GM21786 (cell line): ENCODE data around the gene SPATA33.

Experiments
- ATAC-seq: cut with Tn5 transposase; IDR thresholded peaks from one replicate; pipeline ENCODE4 v1.9.1; 2021; ENCODE audit not compliant: unreplicated experiment

The SPATA33 gene

DNA sequence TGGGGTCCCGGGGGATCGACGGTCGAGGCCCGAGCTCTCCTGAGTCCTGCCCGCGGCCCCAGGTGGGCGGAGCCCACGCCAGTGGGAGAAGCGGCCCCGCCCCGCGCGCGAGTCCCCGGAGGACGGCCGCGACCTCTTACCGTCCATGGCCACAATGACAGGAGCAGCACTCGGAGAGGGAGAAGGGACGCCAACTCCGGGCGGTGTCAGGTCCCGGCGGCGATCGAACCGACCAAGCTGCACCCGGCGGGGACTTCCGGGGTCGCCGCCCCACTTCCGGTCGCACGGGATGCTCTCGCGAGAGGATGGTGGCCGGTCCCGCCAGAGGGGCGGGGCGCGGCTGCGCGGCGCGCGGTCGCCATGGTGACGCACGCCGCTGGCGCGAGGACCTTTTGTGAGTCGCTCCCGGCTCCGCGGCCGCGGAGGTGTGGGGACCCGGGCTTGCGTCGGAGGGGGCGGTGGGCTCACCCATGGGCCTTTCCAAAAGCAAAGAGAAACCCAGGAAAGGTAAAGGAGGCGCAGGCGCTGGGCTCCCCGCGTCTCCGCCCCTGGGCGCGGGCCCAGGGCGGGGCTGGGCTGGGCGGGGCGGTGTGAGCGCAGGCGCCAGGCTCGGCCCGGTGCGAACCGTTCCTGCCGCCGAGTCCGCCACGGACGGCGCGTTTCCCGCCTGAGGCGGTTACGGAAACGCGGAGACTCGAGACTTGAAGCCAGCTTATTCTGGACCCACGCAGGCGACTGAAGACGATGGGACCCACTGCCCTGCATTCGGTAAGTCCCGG lies at the start of gene SPATA33, which contains the start of gene CHMP1A:
TSS of gene SPATA33 (plus strand) at position 395 of the 779 bp plus-strand sequence. CDS start at position 471, 76 bp downstream.
TSS of gene CHMP1A (minus strand) at position 267 of the 779 bp plus-strand sequence. CDS start at position 147, 120 bp downstream.
- peak; percentile 90 for ATAC-seq

DNA sequence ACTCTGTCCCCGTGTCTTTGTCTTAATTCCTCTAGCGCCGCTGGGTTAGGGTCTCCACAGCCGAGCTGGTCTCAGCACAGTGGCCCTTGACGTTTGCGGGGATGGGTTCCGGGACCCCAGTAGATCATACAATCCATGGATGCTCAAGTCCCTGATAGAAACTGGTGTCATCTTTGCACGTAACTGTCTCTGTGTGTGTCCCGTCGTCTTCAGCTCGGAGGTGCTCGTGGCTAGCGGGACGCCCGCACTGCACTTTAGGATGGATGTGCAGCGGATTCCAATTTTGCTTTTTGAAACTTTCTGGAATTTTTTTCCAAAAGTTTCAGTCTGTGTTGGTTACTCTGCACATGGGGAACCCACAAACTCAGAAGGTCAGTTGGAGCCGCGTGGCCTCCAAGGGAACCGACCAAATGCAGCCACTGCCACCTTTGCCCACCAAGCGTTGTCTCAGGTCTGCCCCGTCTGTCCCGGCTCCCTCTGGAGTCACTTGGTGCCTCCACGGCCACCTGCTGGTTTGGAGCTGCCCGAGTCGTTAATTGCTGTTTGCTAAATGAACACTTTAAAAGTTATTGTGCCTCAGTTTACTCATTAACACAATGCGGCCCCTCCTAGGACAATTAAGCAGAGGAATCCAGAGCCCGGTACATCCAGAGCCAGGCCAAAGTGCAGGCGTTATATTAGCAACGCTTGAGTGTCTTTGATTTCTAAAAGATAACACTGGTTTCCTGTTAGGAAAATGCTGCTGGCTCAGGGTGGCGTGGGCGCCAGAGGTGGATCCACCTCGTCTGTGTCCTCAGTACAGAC lies 49.5 kb upstream of the SPATA33 start:
- ATAC-seq: no peak

DNA sequence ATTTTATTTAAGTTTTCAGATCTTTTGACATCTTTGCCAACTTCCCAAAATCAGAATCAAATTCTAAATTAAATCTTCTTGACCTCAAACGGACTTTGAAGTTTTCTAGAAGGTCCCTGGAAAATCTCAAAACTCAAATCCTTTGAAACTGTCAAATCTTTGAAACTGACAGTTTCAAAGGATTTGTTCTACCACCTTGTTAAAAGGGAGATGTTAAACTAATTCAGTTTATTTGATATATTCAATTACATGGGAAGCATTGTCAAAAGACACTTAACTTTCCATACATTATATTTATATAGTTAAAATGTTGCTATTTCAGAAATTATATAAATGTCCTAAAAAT lies 47.6 kb upstream of the SPATA33 start:
- ATAC-seq: no peak

DNA sequence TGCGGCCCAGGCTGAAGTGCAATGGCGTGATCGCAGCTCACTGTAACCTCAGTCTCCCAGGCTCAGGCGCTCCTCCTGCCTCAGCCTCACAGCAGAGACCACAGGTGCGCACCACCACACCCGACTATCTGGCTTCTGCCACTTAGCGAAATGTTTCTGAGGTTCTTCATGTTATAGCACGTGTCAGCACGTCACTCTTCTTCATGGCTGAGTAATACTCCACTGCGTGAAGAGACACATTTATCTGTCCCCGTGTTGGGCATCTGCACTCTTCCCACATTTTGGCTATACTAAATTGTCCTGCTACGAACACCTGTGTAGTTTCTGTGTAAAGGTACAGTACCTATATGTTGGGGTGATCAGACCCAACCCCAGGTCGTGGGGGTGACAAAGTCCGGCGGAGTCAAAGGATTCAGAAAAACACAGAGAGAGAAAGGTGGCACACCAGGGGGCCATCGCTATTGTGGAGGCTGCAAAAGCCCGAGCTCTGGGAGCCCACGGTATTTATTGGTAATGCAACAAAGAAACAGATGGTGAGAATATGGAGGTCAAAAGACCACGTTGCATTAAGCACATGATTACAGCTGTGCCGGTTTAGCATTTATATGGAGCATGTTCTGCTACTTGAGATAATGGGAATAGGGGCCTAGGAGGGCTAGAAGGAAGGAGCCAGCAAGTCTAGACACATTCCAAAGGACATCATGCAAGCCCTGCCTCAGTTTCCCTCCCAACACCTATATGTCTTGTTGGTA lies 45.0 kb upstream of the SPATA33 start:
- ATAC-seq: no peak

DNA sequence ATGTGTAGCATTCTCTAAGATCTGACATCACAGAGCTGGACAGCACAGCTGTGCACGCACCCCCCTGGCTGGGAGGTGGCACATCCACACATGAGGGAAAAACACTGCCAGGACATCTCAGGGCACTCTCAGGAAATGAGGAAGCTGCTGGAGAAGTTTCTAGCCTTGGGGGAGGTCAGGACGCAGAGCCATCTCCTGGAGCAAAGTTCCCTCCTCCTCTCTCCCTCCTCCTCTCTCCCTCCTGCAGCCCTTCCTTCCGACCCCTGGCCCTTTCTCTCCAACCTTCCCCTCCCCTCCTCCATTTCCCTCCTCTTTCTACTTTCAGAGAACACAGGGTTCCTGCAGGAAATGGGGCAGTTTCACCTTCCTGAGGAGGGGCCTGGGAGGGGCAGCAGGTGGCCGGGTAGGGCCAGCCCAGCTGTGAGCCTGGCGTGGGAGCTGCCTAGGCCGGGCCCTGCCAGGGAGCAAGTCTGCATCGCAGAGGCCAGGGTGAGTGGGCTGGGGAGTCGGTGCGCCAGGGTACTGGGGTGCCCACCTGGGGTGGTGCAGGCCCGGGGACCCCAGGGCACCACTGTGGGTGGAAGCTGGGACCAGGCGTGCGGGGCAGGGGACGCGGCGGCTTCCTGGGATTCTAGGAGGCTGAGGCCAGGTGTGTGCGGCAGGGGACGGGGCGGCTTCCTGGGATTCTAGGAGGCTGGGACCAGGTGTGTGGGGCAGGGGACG lies 44.2 kb upstream of the SPATA33 start, which contains the start of gene DPEP1:
TSS of gene DPEP1 (plus strand) at position 412 of the 723 bp plus-strand sequence. CDS start 16,769 bp downstream, outside the sequence.
- no peak for ATAC-seq

DNA sequence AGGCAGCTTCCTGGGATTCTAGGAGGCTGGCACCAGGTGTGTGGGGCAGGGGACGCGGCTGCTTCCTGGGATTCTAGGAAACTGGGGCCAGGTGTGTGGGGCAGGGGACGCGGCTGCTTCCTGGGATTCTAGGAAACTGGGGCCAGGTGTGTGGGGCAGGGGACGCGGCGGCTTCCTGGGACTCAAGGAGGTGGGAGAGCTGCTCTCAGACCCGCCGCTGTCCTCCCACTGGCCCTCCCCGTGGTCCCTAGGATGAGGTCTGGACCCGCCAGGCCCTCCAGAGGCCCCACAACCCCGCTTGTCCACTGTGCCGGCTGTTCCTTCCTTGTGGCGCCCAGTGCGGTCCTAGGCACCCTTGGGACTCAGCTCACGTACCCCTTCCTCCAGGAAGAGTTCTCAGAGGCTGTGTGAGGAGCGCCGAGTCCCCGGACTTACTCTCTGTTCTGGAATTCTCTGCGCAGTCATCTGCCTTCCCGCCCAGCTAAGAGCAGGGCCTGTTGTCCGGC lies 43.6 kb upstream of the SPATA33 start:
- ATAC-seq: no peak

DNA sequence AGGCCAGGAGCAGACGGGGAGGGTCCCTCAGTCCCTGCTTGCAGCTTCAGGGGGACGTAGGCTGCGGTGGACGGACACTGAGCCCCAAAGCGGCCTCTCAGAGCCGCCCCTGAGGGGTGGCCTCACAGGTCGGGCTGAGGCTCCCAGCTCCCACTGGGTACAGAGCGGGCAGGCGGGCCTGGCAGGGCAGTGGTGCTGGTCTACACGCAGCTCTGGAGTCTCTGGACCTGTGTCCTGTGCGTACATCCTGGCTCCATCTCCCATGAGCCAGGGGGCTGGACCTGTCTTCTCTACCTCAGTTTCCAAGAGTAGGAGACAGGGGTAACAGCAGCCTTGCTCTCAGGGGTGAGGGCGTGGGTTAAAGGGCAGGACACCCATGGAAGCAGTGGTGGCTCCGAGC lies 42.5 kb upstream of the SPATA33 start:
- no peak for ATAC-seq

DNA sequence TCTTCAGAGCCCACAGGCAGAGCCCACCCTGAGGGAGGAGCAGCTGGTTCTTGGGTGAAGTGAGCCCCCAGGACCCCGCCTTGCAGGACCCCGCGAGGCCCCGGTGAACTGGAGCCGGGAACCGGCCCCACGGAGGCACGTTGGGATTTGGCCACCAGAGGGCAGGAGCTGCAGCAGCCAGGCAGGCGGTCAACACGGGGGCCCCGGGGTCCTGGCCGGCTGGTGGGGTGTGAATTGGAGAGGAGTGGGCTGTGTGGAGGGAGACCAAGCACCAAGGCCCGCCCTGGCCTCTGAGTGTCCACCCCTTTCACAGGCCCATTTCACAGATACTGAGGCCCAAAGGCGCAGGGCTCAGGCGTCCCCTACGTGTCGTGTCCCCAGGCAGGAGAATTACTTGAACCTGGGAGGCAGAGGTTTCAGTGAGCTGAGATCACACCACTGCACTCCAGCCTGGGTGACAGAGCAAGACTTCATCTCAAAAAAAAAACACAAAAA lies 42.0 kb upstream of the SPATA33 start:
- no peak for ATAC-seq

DNA sequence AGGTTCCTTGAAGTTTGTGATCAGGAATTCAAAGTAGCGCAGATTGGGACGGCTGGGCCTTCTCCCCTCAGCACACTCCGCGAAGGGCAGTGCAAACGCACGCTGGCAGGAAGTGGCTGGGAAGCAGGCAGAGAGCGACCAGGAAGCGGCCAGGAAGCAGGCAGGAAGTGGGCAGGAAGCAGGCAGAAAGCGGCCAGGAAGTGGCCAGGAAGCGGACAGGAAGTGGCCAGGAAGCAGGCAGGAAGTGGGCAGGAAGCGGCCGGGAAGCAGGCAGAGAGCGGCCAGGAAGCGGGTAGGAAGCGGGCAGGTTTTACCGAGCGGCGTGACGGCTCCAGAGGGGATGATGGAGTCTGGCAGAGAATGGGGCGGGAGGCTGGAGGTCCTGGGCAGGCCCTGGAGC lies 41.0 kb upstream of the SPATA33 start:
- ATAC-seq: no peak

DNA sequence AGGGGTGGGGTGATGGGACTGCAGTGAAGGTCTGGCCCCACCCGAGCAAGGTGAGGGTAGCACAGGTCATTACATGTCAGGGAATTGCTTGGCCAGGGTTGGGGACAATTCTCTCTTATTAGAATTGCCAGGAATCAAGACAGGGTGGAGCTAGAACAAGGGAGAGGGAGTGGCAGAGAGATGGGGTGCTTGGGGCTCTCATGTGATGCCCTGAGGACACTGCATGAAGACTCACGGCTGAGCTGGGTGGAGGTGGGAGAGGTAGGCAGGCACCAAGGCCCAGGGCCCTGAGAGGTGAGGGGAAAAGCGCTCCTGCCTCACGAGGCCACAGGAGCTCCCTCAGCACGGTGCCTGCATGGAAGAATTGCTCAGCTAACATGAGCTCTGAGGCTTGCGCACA lies 40.6 kb upstream of the SPATA33 start:
- no peak for ATAC-seq

DNA sequence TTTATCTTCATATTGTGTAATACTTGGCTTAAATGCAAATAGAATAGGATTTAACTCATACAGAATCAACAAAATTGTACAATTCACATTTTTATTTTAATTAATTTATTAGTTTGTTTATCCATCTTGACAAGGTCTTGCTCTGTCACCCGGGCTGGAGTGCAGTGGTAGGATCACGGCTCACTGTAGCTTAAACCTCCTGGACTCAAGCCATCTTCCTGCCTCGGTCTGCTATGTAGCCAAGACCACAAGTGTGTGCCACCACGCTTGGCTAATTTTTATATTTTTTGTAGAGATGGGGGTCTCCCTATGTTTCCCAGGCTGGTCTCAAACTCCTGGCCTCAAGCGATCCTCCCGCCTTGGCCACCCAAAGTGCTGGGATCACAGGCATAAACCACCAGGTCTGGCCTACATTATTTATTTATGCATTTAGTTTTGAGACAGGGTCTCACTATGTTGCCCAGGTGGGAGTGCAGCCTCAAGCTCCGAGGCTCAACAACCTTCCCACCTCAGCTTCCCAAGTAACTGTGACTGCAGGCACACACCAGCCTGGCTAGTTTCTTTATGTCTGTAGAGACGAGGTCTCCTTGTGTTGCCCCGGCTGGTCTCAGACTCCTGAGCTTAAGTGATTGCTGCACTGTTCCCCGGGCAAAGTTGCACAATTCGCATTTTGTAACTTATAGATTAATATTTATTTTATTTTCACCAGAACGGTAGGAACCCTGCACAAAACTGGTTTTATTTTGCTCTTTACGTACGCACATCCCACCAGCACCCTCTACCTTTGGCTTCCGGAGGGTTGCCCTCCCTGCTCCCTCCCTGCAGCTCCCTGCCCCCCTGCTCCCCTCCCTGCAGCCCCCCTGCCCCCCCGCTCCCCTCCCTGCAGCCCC lies 39.3 kb upstream of the SPATA33 start:
- ATAC-seq: no peak

DNA sequence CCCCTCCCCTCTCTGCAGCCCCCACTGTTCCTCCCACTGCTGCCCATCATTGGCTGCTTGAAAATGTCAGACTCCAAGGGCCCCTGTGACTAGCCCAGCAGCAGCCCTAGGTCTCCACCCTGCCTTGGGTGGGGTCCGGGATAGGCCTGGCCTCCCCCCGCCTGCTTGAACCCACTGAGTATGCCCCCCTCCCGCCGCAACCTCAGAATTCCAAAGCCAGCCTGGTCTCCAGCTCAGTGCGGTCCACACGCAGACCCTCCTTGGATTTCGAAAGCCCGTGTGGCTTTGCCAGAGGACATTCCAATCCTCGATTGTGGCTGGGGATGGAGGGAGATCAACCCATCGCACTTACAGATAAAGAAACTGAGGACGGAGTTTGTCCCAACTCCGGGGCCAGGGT lies 37.8 kb upstream of the SPATA33 start:
- ATAC-seq: no peak

DNA sequence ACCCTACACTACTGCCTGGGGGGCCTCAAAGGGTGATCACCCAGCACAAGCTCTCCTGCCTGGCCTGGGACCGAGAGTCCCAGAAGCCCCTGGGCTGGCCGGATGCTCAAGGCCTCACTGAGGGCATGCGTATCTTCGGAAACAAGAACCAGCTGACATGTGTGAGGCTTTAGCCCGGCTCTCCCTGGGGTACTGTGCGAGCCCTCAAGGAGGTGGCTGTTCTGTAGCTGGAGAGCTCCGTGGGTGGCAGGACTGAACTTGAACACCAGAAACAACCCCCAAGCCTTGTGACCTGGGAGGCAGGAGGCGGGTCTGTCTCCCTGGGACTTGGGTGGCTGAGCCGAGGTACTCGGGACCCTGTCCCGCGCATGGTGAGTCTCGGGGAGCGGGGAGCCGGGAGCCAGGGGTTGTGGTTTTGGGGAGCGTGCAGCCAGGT lies 37.2 kb upstream of the SPATA33 start:
- ATAC-seq: no peak

DNA sequence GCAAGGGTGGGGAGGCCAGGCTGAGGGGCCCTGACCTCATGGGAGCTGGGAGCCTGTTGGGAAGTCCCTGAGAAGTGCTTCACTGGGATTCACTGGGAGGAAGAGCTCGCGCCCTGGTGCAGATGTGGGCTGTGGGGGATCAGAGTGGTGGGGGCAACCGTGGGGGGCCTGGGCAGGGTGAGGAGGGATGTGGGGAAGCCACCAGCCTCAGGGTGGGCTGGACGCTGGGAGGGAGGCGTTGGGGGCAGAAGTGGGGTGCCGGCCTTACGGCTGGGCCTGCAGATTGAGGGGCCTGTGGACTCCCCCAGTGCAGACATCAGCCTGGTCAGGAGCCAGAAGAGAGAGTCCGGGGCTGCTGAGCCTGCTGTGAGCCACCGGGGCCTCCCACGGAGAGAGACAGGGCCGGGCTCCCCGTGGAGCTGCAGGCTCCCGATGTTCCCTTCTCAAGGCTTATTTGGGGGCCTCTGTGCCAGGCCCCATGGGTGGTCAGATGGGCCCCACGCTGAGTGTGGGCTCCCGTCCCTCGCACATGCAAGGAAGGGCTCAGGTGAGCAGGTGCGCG lies 36.4 kb upstream of the SPATA33 start:
- ATAC-seq: no peak

DNA sequence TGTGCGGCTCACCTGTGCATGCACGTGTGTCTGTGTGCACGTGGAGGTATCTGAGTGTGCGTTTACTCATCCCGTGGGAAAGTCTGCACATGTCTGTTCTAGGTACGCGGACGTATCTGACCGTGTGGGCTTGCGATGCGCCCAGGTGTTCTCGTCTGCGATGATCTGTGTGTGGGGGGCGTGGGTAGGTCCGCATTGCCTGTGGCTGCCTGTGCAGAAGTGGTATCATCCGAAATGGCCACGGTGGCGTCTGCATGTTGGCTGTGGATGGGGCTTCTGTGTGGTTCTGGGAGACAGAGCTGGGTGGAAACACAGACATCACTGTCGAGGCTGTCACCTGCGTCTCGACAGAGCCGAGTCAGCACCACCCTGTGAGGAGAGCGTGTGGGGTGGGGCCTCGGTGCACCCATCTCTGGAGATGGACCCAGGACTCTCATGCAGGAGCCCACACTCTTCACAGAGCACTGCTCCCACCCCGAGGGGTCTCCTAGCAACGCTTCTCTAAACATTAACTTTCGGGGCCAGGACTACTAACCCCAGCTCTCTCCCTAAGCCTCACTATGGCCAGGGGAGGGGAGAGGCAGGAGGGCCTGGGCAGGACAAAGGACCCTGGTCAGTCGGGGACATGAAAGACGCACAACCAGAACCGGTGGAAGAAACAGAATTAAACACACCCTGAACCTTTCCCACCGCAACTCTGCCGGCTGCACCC lies 35.8 kb upstream of the SPATA33 start:
- ATAC-seq: no peak

DNA sequence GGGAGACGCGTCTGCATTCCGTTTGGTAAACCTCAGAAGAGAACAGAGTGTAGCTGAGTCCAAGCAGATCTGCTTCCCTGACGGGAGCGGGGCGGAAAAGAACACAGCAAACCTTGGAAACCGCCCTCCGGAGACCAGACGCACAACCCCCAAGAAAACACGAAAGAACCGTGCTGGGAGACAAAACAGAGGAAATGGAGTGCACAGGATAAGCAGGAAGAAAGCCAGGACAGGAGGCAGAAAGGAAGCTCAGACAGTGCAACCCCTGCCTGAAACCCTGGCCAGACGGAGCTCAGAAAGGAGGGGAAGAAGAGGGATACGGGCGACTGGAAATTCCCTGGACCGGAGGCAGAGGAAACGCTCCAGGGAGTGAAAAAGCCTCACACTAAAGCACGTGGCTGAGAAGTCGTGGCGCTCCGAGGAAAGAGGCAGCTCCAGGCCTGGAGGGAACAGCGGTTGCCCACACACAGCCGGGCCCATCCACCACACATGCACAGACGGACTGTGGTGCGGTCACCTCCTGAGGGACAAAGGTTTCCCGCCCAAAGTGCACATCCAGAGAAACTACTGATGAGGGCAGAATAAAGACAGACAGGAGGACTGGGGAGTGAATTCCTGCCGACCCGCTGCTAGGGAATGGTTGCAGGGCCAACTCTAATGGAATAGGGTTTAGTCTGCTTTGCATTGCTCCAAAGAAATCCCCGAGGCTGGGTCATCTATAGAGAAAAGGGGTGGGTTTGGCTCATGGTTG lies 34.0 kb upstream of the SPATA33 start:
- ATAC-seq: no peak
